Loucy (cell line): ENCODE results near the gene DPEP3.

Source experiments
- H2AFZ ChIP-seq: fragments of 200-600 bp; sonication (generic); 2 replicates; pipeline ENCODE4 v1.6.0; 2016; ENCODE audit warnings: antibody characterized with exemption, mild to moderate bottlenecking, low read length, moderate library complexity
- H3F3A ChIP-seq: fragments of 200-600 bp; 2 replicates; pipeline ENCODE4 v1.6.0; 2016; ENCODE audit warnings: antibody characterized with exemption, low read depth, mild to moderate bottlenecking
- H3K27me3 ChIP-seq: fragments of 200-600 bp; sonication (generic); 2 replicates; pipeline ENCODE4 v1.6.1; 2014; ENCODE audit warnings: low read length, mild to moderate bottlenecking; ENCODE audit not compliant: insufficient read depth, poor library complexity, severe bottlenecking
- H3K36me3 ChIP-seq: fragments of 200-600 bp; sonication (generic); 2 replicates; pipeline ENCODE4 v1.6.1; 2016; ENCODE audit warnings: low read length; ENCODE audit not compliant: insufficient read depth
- H3K4me1 ChIP-seq: fragments of 200-600 bp; sonication (generic); 2 replicates; pipeline ENCODE4 v1.5.1; 2014; ENCODE audit warnings: low read length, mild to moderate bottlenecking; ENCODE audit not compliant: insufficient read depth, poor library complexity, severe bottlenecking
- H3K4me2 ChIP-seq: fragments of 200-600 bp; sonication (generic); 2 replicates; pipeline ENCODE4 v1.6.0; 2014; ENCODE audit warnings: antibody characterized with exemption, low read length, low read depth, mild to moderate bottlenecking; ENCODE audit not compliant: poor library complexity, severe bottlenecking
- H3K4me3 ChIP-seq: fragments of 200-600 bp; sonication (generic); 2 replicates; pipeline ENCODE4 v1.5.1; 2014; ENCODE audit warnings: low read length, mild to moderate bottlenecking, mixed read lengths; ENCODE audit not compliant: poor library complexity, severe bottlenecking
- H3K79me2 ChIP-seq: fragments of 200-600 bp; sonication (generic); 2 replicates; pipeline ENCODE4 v1.6.1; 2014; ENCODE audit warnings: low read length; ENCODE audit not compliant: insufficient read depth
- H3K9ac ChIP-seq: fragments of 200-600 bp; sonication (generic); 2 replicates; pipeline ENCODE4 v1.6.0; 2014; ENCODE audit warnings: mild to moderate bottlenecking, low read depth, low read length, moderate library complexity; ENCODE audit not compliant: poor library complexity, severe bottlenecking
- H3K9me2 ChIP-seq: fragments of 200-600 bp; sonication (generic); replicated peaks from 2 replicates; pipeline ENCODE4 v1.6.1; 2016; ENCODE audit warnings: low read depth, low read length, mixed read lengths
- H3K9me3 ChIP-seq: fragments of 200-600 bp; sonication (generic); 2 replicates; pipeline ENCODE4 v1.6.1; 2014; ENCODE audit warnings: mild to moderate bottlenecking, antibody characterized with exemption, low read length, low read depth; ENCODE audit not compliant: insufficient read depth
- H4K20me1 ChIP-seq: fragments of 200-600 bp; sonication (generic); 2 replicates; pipeline ENCODE4 v1.6.0; 2014; ENCODE audit warnings: antibody characterized with exemption, low read length, mild to moderate bottlenecking; ENCODE audit not compliant: insufficient read depth, poor library complexity, severe bottlenecking
- CTCF ChIP-seq: fragments of 200-600 bp; sonication (generic); conservative IDR thresholded peaks from 2 replicates; pipeline ENCODE4 v1.5.1; 2014; ENCODE audit warnings: mild to moderate bottlenecking, antibody characterized with exemption, low read length
- EZH2phosphoT487 ChIP-seq: fragments of 200-600 bp; IDR thresholded peaks from 2 replicates; pipeline ENCODE4 v1.6.1; 2018; ENCODE audit warnings: antibody characterized with exemption, mild to moderate bottlenecking, moderate library complexity, borderline replicate concordance

Gene DPEP3

GRCh38 chr16:67957622-67958021 lies 22.7 kb downstream of the DPEP3 start:
- Histone ChIP-seq H3K79me2 (no peaks in the 10 kb centered on the region), H3F3A (no peaks in the 10 kb centered on the region), H3K9ac (no peak overlapping the region), H3K9me3 (no peaks in the 10 kb centered on the region), H2AFZ (no peak overlapping the region), H3K4me1 (no peaks in the 10 kb centered on the region), H3K4me3 (no peak overlapping the region), H3K36me3 (no peaks in the 10 kb centered on the region), H4K20me1 (no peaks in the 10 kb centered on the region), H3K4me2 (no peak overlapping the region), H3K27me3 (no peaks in the 10 kb centered on the region), H3K9me2 (no peaks in the 10 kb centered on the region)
- TF ChIP-seq CTCF (no peak), EZH2phosphoT487 (no peak)

GRCh38 chr16:67954421-67955196 lies 25.7 kb downstream of the DPEP3 start:
- TF ChIP-seq EZH2phosphoT487 (no peak), CTCF (no peak)
- Histone ChIP-seq H3K27me3 (no peaks in the 10 kb centered on the region), H3K4me1 (no peaks in the 10 kb centered on the region), H3K9ac (no peak overlapping the region), H4K20me1 (no peaks in the 10 kb centered on the region), H3K36me3 (no peaks in the 10 kb centered on the region), H2AFZ (no peak overlapping the region), H3K9me3 (no peaks in the 10 kb centered on the region), H3K9me2 (no peaks in the 10 kb centered on the region), H3F3A (no peaks in the 10 kb centered on the region), H3K79me2 (no peaks in the 10 kb centered on the region), H3K4me2 (no peak overlapping the region), H3K4me3 (no peak overlapping the region)

GRCh38 chr16:67953641-67954375 lies 26.5 kb downstream of the DPEP3 start:
- Histone ChIP-seq H3K4me1 (no peaks in the 10 kb centered on the region), H3F3A (no peaks in the 10 kb centered on the region), H3K79me2 (no peaks in the 10 kb centered on the region), H3K4me2 (no peak overlapping the region), H3K9ac (no peak overlapping the region), H4K20me1 (no peaks in the 10 kb centered on the region), H3K9me2 (no peaks in the 10 kb centered on the region), H3K9me3 (no peaks in the 10 kb centered on the region), H3K4me3 (no peak overlapping the region), H3K36me3 (no peaks in the 10 kb centered on the region), H2AFZ (no peak overlapping the region), H3K27me3 (no peaks in the 10 kb centered on the region)
- TF ChIP-seq EZH2phosphoT487 (no peak), CTCF (no peak)
